Heart right ventricle (tissue), 16 donors: ENCODE data around the gene AP1M2. TPM values are rescaled to one million over a fixed set of nuclear protein-coding genes. Genes with fewer than 3 reads are reported as not detected.

ENCODE experiments used
- ATAC-seq, 8 donors: fragments of 200-7000 bp; cut with Tn5 transposase; one replicate each; pipeline ENCODE4 v1.9.1; 2020; ENCODE audit warnings: mild to moderate bottlenecking in 8 of 8, moderate library complexity in 8 of 8, moderate number of reproducible peaks in 1 of 8
- DNase-seq, 2 donors: peaks; one replicate each; pipeline ENCODE4 v3.0.0-alpha.2; 2020
- H3K27ac ChIP-seq, 10 donors: fragments of 200-600 bp; sonication (generic) in 2 of 10; one replicate each; pipeline versions ENCODE4 v1.5.0 to v1.8.0; 2020 to 2022; ENCODE audit warnings: mild to moderate bottlenecking in 3 of 10
- H3K27me3 ChIP-seq, 7 donors: fragments of 200-600 bp; one replicate each; pipeline ENCODE4 v1.8.0; 2021 to 2022; ENCODE audit warnings: mild to moderate bottlenecking in 2 of 7
- H3K36me3 ChIP-seq, 9 donors: fragments of 200-600 bp; sonication (generic) in 1 of 9; one replicate each; pipeline versions ENCODE4 v1.5.0 to v1.8.0; 2020 to 2022; ENCODE audit warnings: mild to moderate bottlenecking in 2 of 9
- H3K4me1 ChIP-seq, 9 donors: fragments of 200-600 bp; sonication (generic) in 1 of 9; one replicate each; pipeline versions ENCODE4 v1.5.0 to v1.8.0; 2020 to 2022; ENCODE audit warnings: mild to moderate bottlenecking in 4 of 9
- H3K4me3 ChIP-seq, 10 donors: fragments of 200-600 bp; sonication (generic) in 2 of 10; one replicate each; pipeline versions ENCODE4 v1.5.0 to v1.8.0; 2020 to 2022; ENCODE audit warnings: mild to moderate bottlenecking in 7 of 10, moderate library complexity in 2 of 10
- H3K9me3 ChIP-seq, 11 donors: fragments of 200-600 bp in 10 of 11; sonication (generic) in 2 of 11; one replicate each; pipeline versions ENCODE4 v1.5.0 to v1.8.0; 2013 to 2022; ENCODE audit warnings: mild to moderate bottlenecking in 2 of 11, control low read depth in 1 of 11, moderate library complexity in 1 of 11
- CTCF ChIP-seq, 9 donors: fragments of 200-600 bp; sonication (generic) in 2 of 9; IDR thresholded peaks; one replicate each; pipeline versions ENCODE4 v1.5.0 to v1.8.0; 2021 to 2022; ENCODE audit warnings: antibody characterized with exemption in 9 of 9, mild to moderate bottlenecking in 5 of 9, moderate library complexity in 1 of 9
- WGBS, 2 donors: extraction: QIAGEN DNeasy Blood & Tissue Kit; methylation state at CpG; one replicate each; pipeline ENCODE4 v1.1.7; 2013; ENCODE audit warnings: inconsistent platforms in 1 of 2; 5-methylcytosine and 5-hydroxymethylcytosine counted together
- intact Hi-C, 10 donors: fragments of 100-400 bp; cut with DNase I; formaldehyde crosslinking; loops; one replicate each; pipeline versions ENCODE4 v1.11.1 to v1.14.2; 2022
- polyA plus RNA-seq, 2 donors: library from polyadenylated mRNA; stranded (reverse); fragments of 200-250 nt; gene quantifications; one replicate each; pipeline ENCODE4 v1.2.3, GENCODE V29; 2013
- total RNA-seq, 10 donors: library from RNA; stranded (reverse); fragmentation: NEBNext Ultra II Directional in 3 of 10; extraction: Animal tissue kit (Norgen Biotek cat#: 25700) in 3 of 10; gene quantifications; one replicate each; pipeline versions ENCODE4 v1.2.1 to v1.2.4, GENCODE V29; 2021 to 2023
- donor health status: Arrhythmogenic right ventricular cardiomyopathy.
- donor health status: ischemic (EF 13 %, LVEDD 7.1; RV severe dilation, severe dysfunction).
- donor health status: healthy with polysubstance abuse.
- donor health status: DM: no; HTN: yes; CAD: no.
- donor health status: DM: no; HTN: no; CAD: no.
- donor health status: ischemic (EF 25% LVEDD 6.9; RV normal size, moderate dysfunction).
- donor health status: ischemic (EF 25% LVEDD 5.7; RV mildly dilated, moderate dysfunction).
- donor health status: healthy.
- donor health status: DM: yes; HTN: yes; CAD: no.
- donor health status: Ischemic cardiomyopathy.
- donor health status: ischemic (EF 35%, LVEDD 5.7; RV mildly dilated, moderate dysfunction).
- donor health status: nonischemic (EF 11% LVEDD 7.7; RV severe dilation, severe dysfunction).
- donor health status: DM: yes; HTN: yes; CAD: no.
- donor health status: PGD.
- donor health status: ischemic (EF 29% LVEDD 5.4; RV normal size, mild dysfunction).
- donor health status: nonischemic (EF 23%, LVEDD 6.1; RV moderate dilation, normal function).

The AP1M2 gene
- total and polyA plus RNA-seq, 12 donors, result not detected

- H3K36me3 ChIP-seq, result peaks cover 0 to 98% (median 41%) of the 10 kb centered on the region in 9 donors
- intact Hi-C loops, result no loop called here
- no peak overlapping the region for H3K27ac ChIP-seq
- H3K4me3 ChIP-seq, result no peak overlapping the region
- ATAC-seq, result peak in 2 of 8 donors; percentile 54 to 58
- TF ChIP-seq CTCF (IDR thresholded peaks at IDR 0.05), result no peak
- no peaks in the 10 kb centered on the region for H3K9me3 ChIP-seq
- H3K27me3 ChIP-seq, result no peaks in the 10 kb centered on the region
- H3K4me1 ChIP-seq, result peaks cover 0 to 15% (median 0%) of the 10 kb centered on the region in 9 donors
- DNase-seq, result no peak
- WGBS, 2 donors, result 77% methylated on average over 14 of the region's 14 CpGs
Measured at GRCh38 chr19:10631874-10632273, 44.8 kb upstream of the AP1M2 start.

- intact Hi-C loops, result loop anchor here in 1 of 10 donors (1.0 kb wide), 1 partner anchor 12 kb away; no protein-coding TSS in a partner anchor
- DNase-seq (no peak), ATAC-seq (peak in 5 of 8 donors; percentile 2 to 49 (median 20))
- Histone ChIP-seq H3K27ac (peak overlapping the region; percentile 67 to 91 (median 81)), H3K9me3 (no peaks in the 10 kb centered on the region), H3K27me3 (no peaks in the 10 kb centered on the region), H3K4me1 (peaks cover 5 to 41% (median 18%) of the 10 kb centered on the region in 9 donors), H3K36me3 (peaks cover 0 to 45% (median 17%) of the 10 kb centered on the region in 9 donors), H3K4me3 (peak overlapping the region; percentile 4 to 70 (median 62))
- 31 to 43% methylated on average over 10 of the region's 10 CpGs for WGBS, 2 donors
- no peak for TF ChIP-seq CTCF (IDR thresholded peaks at IDR 0.05)
Measured at GRCh38 chr19:10625762-10626138, 38.6 kb upstream of the AP1M2 start.

GRCh38 chr19:10625003-10625761 is 38.1 kb upstream of the AP1M2 start, which contains the start of gene SLC44A2:
Gene SLC44A2 (plus strand): TSS chr19:10625553. CDS start chr19:10625634, 81 bp downstream.
- ATAC-seq (peak; percentile 96 to 98 (median 98)), DNase-seq (peak; percentile 84)
- no peak for TF ChIP-seq CTCF (IDR thresholded peaks at IDR 0.05)
- peak within 1 kb of the TSS; percentile 67 to 91 (median 81) for H3K27ac ChIP-seq
- peak within 1 kb of the TSS; percentile 4 to 70 (median 62) for H3K4me3 ChIP-seq
- no peaks in the 10 kb centered on the region for H3K9me3 ChIP-seq
- H3K4me1 ChIP-seq, result peaks cover 5 to 44% (median 18%) of the 10 kb centered on the region in 9 donors
- peaks cover 0 to 39% (median 14%) of the 10 kb centered on the region in 9 donors for H3K36me3 ChIP-seq
- intact Hi-C loops, result loop anchor here in 1 of 10 donors (1.0 kb wide), 1 partner anchor 12 kb away; no protein-coding TSS in a partner anchor
- no peaks in the 10 kb centered on the region for H3K27me3 ChIP-seq
- WGBS, 2 donors, result 5 to 12% methylated on average over 50 to 53 of the region's 53 CpGs

GRCh38 chr19:10624585-10624984 is 37.5 kb upstream of the AP1M2 start:
- peak overlapping the region in 7 of 10 donors; percentile 50 to 70 (median 63) for H3K4me3 ChIP-seq
- H3K9me3 ChIP-seq, result no peaks in the 10 kb centered on the region
- 81% methylated on average over 6 of the region's 6 CpGs for WGBS, 2 donors
- no peak for ATAC-seq
- no peak for TF ChIP-seq CTCF (IDR thresholded peaks at IDR 0.05)
- H3K27me3 ChIP-seq, result no peaks in the 10 kb centered on the region
- H3K36me3 ChIP-seq, result peaks cover 0 to 34% (median 14%) of the 10 kb centered on the region in 9 donors
- DNase-seq, result no peak
- peak overlapping the region in 7 of 10 donors; percentile 67 to 91 (median 83) for H3K27ac ChIP-seq
- intact Hi-C loops, result no loop called here
- peaks cover 5 to 44% (median 18%) of the 10 kb centered on the region in 9 donors for H3K4me1 ChIP-seq
